Body of pancreas (tissue), 4 donors: ENCODE measurements around the gene RAC2.

Experiments used
- POLR2A ChIP-seq, 3 donors: fragments of 450-650 bp; IDR thresholded peaks; one replicate each; pipeline ENCODE4 v1.6.1; 2016; ENCODE audit warnings: antibody characterized with exemption in 3 of 3, mild to moderate bottlenecking in 2 of 3
- TF ChIP-seq, protein P1 (sequence below), 7 experiments: fragments of 450-650 bp in 4 of 7; fragments of 200-600 bp in 3 of 7; sonication (generic) in 3 of 7; IDR thresholded peaks; one replicate each; pipeline ENCODE4 v1.5.1; 2016 to 2019; ENCODE audit warnings: antibody characterized with exemption in 7 of 7

DNA sequence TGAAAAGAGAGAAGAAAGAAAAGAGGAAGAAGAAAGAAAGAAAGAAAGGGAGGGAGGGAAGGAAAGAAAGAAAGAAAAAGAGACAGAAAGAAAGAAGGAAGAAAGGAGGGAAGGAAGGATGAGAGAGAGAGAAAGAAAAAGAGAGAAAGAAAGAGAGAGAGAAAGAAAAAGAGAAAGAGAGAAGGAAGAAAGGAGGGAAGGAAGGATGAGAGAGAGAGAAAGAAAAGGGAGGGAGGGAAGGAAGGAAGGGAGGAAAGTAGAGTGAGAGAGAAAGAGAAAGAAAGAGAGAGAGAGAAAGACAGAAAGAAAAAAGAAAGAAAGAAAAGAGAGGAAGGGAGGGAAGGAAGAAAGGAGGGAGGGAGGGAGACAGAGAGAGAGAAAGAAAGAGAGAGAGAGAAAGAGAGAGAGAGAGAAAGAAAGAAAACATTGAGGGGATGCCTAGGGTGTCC lies 11.5 kb upstream of the RAC2 start:
- TF ChIP-seq POLR2A (IDR thresholded peaks at IDR 0.05), result no peak
- TF ChIP-seq, protein P1, sequence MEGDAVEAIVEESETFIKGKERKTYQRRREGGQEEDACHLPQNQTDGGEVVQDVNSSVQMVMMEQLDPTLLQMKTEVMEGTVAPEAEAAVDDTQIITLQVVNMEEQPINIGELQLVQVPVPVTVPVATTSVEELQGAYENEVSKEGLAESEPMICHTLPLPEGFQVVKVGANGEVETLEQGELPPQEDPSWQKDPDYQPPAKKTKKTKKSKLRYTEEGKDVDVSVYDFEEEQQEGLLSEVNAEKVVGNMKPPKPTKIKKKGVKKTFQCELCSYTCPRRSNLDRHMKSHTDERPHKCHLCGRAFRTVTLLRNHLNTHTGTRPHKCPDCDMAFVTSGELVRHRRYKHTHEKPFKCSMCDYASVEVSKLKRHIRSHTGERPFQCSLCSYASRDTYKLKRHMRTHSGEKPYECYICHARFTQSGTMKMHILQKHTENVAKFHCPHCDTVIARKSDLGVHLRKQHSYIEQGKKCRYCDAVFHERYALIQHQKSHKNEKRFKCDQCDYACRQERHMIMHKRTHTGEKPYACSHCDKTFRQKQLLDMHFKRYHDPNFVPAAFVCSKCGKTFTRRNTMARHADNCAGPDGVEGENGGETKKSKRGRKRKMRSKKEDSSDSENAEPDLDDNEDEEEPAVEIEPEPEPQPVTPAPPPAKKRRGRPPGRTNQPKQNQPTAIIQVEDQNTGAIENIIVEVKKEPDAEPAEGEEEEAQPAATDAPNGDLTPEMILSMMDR (IDR thresholded peaks at IDR 0.05), result no peak
